RCC 7860 (cell line): Measurements from ENCODE around the gene PDE3A.

ENCODE experiments used
- DNase-seq: peaks from one replicate; pipeline ENCODE4 v3.0.0-alpha.2; 2015; ENCODE audit warnings: low spot score
- FAIRE-seq: peaks from 2 replicates; lab custom pipeline; 2012; peaks lifted over from hg19 to GRCh38; lab: Jason Lieb, UNC

The PDE3A gene

DNA sequence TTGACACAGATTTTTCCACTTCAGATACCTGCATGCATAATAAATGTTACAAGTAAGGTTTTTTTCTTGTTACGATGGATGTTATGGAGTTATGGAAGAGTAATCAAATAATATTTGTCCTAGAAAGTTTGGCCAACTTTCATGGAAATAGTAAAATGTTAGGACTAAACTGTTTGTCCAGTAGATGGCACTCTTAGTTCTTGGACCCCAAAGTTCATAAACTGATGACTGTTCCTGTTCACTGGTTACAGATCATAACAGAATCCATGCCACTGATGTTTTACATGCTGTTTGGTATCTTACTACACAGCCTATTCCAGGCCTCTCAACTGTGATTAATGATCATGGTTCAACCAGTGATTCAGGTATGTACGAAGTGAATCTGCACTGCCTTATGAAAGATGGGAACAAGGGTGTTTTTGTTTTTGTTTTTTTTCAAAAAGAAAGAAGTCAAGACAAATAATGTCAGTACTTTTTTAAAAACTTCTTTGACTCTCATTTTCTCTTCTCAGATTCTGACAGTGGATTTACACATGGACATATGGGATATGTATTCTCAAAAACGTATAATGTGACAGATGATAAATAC is 278.0 kb downstream of the PDE3A start:
- DNase-seq, result peak; percentile 20
- FAIRE-seq, result no peak

DNA sequence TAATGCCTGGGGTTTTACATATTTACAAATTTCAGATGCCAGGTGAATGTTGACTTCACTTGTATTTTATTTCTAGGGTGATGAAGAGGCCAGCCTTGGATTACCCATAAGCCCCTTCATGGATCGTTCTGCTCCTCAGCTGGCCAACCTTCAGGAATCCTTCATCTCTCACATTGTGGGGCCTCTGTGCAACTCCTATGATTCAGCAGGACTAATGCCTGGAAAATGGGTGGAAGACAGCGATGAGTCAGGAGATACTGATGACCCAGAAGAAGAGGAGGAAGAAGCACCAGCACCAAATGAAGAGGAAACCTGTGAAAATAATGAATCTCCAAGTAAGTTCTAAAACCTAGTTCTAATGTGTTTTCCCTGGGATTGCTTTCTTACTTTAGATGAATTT is 285.5 kb downstream of the PDE3A start:
- no peak for DNase-seq
- FAIRE-seq, result no peak

DNA sequence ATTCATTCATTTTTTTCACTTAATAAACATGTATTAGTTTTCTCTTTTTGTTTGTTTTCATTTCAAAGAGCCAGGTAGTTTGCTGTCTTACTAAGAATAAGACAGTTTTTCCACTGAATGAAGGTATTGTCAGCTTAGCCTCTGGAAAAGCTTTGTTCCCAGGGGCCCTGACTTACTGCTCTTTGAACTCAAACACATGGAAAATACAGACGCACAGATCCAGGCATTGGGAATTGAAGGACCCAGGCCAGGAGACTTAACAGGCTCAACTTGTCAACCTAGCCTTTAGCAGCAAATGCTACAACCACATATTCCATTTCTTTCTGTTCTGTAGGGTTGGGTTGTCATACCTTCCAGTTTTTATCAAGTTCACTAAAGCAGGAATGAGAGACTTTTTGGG is 288.3 kb downstream of the PDE3A start:
- FAIRE-seq (no peak), DNase-seq (no peak)

DNA sequence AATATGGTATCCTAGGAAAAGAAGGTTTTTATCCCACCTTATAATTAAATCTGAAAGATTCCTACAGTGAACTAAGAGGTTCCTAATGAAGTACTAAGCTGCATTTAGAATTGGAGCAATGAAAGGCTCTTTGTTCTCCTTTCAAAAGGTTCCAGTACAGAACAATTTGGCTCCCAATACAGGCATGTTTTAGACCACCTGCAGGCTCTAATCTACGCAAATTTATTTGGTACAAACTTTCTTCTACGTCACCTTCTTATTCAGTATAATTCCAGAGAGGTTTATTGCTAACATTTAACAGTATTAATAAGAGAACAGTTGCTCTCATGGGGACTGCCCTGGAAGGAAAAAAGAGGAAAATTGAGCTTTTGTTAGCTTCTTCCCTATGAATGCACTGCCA is 289.2 kb downstream of the PDE3A start:
- FAIRE-seq (no peak), DNase-seq (no peak)

DNA sequence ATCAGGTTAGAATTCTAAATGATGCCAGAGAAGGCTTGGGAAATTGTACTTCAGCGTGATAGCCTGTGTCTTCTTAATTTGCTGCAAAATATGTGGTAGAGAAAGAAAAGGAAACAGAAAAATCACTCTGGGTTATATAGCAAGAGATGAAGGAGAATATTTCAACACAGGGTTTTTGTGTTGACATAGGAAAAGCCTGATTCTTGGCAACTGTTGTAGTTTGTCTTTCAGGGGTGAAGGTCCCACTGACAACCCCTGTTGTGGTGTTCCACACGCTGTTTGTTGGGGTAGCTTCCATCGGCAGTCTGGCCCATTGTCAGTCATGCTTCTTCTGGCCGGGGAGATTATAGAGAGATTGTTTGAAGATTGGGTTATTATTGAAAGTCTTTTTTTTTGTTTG is 313.0 kb downstream of the PDE3A start:
- no peak for FAIRE-seq

DNA sequence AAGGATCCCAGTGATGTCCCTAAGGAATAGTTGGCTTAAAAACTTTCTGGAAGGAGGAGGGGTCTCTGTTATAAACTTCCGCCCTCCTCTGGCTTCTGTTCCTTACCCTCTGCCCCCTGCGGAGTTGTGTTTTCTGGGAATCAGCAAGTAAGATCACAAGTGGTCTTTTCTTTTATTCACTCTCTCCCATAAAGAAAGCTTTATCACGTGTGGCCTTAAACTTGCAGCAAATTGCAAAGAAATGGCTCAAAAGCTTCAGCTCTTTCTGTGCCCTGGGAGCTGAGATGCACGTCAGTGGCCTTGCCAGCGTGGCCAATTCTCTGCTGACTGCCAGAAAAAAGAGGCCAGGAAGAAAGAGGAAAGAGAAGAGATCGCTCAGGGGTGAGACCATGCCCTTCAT is 326.9 kb downstream of the PDE3A start, which contains the start of gene SLCO1C1:
Gene SLCO1C1, plus strand, starts transcription at position 101 of the 400 bp plus-strand sequence. CDS start 4,245 bp downstream, outside the sequence.
- no peak for FAIRE-seq
- no peak for DNase-seq

More for the DNA sequence above, 313.0 kb downstream of the PDE3A start:
- DNase-seq, result no peak

DNA sequence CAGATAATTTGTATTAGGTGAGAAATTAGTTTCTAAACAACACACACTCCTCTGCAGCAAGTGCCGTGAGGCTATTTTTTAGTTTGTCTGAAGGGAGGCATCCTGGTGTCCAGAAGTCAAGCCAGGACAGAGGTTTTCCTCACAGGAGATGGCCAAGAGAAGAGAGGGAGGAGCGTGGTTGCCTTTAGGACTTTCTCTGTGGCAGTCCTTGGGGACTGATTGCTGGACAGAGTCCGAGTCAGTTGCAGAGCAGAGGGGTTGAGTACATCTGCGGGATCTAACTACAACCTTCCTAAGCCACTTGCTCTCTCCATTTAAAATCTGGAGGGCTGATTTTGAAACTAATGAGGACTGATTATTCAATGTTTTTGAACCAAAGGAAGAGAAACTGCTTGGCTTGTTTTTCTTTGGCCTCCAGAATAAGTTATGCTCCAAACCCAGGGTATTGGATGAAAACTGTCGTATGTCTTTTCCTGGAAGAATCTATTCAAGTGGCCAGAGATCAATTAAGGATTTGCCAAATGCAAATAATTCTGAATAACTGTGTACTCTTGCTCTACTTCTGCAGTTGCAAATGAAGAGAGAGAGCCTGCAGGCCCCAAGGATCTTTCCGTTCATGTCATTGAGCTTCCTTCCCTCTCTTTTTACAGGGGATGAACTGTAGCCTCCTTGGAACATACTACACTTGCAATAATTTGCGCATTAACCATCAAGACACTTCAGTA is 328.0 kb downstream of the PDE3A start:
- FAIRE-seq, result no peak

DNA sequence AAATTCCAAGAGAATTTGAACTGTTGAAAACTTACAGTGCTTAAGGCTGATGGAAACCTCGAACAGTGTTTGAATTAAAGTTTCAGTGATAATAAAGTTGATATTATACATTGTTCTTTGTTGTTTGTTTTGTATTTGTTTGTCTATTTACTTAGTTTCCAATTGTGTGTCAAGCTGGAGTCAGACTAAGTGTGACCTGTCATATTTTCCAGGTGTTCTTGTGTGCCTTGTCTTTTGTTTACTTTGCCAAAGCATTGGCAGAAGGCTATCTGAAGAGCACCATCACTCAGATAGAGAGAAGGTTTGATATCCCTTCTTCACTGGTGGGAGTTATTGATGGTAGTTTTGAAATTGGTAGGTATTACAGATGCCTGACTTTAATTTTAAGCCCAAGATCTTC is 332.8 kb downstream of the PDE3A start:
- FAIRE-seq (no peak), DNase-seq (no peak)

More for the DNA sequence above, 328.0 kb downstream of the PDE3A start:
- no peak for DNase-seq

DNA sequence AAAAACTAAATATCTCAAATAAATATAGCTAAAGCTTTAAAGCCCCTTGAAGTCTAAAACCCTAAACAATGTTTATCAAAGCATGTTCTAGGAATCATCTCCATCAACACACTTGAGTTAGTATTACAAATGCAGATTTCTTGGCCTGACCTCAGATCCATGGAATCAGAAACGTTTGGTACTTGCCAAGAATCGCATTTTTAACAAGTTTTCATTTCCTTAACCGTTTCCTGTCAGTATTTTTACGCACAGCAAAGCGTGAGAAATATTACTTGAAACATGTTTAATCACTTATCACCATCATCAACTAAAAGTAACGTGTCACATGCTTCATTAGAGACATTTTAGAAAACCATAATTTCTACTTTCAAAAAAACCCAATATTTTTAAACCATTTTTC is 336.5 kb downstream of the PDE3A start:
- FAIRE-seq (no peak), DNase-seq (no peak)

DNA sequence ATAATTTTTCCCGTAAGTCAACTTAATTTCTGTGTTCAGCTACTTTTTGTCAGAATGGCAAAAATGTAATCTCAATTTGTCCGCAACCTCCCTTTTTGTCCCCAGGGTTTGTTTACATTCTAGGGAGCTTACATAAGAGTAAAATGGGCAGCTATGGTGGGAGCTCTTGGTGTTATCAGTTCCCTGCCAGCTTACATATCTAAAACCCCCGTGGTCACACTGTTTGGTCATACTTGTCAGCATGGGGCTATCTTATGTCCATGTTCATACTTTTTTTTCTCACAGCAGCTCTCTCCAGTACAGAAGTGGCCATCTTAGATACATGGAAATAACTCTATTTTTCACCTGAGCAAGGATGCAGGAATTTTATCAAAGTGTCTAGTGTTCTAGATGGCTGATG is 343.5 kb downstream of the PDE3A start:
- no peak for FAIRE-seq

DNA sequence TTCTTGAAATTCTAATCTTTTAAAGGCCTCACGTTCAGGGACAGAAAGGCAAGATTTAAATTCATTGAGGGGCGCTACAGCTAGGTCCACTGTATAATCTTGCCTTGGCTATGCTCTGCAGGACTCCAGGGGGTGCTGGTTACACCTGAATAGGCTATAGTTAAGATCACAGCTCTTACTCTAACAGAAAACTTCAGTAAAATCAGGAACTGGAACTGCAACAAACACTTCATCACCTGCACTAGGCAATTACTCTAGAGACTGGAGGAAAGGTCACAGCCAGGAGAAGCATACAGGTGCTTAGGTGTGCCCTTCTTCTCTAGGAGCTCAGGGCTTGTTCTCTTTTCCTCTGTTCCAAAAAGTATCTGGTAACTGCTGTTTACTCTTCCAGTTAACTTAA is 347.7 kb downstream of the PDE3A start:
- FAIRE-seq, result no peak
- no peak for DNase-seq

More for the DNA sequence above, 343.5 kb downstream of the PDE3A start:
- no peak for DNase-seq

DNA sequence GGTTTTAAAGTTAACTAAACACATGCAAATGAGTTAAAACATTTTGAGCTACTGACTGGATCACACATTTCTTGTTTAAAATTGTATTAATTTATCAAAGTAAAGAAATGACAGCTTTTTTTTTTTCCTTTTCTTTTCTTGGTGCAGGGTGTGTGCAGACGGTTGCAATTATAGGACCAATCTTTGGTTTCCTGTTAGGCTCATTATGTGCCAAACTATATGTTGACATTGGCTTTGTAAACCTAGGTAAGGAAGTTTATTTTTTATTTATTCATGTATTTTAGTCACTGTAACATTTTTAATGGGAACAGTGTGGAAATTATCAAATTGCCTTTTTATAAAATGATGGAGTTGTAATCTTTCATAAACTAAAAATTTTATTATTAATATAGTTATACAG is 348.6 kb downstream of the PDE3A start:
- DNase-seq (no peak), FAIRE-seq (no peak)

DNA sequence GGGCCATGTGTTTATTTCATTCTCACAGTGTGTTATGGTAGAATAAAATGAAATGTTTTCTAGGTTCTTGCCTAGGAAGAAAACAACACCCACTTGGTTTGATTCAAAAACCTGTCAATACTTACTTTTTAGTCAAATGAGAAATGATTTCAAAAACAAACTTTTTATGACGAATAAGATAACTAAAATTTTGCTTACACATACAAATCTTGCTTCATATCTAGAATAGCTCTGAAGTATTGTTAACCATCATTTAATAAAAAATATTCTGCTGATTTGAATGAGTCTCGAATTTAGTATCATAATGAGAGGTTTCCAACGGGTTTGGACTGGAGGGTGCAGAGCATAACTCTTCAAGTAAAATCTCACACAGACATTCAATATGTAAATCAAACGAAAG is 350.0 kb downstream of the PDE3A start:
- FAIRE-seq (no peak), DNase-seq (no peak)

DNA sequence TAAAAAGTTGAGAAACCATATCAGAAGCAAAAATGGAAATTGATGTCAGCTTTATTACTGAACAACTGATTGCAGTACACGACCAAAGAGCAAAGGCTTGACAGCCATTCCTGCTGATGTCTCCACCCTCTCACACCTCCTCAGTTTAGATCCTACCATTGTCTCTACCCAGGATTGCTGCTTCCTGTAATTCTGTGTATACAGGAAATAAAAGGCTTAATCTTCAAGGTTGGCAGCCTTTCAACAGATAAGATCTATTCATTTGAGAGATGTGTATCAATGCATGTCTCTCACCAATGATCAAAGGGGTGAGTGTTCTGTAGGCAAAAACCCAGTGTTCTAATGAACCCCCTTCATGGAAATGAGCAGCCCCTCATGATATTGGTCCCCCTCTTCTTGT is 353.8 kb downstream of the PDE3A start:
- FAIRE-seq, result no peak
- DNase-seq, result no peak

DNA sequence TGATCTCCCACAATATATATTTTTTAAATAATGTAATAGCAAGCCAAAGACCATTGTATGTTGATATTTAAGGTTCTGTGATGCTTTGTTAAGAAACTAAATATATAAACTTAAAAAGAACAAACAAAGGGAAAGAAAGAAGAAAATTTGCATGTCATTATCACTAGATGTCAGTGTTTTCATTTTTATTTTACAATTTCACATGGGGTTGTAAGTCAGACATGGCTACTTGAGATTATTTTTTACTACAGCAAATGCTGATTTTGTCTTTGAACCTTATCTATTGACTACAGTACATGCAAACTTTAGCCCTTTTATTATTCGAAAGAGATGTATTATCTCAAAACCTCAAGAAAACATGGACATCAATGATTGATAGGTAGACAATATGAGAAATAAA is 362.9 kb downstream of the PDE3A start:
- DNase-seq (no peak), FAIRE-seq (no peak)
